IPS-18a (cell line): ENCODE measurements around the gene KCNA5.

Source experiments
- H3K27ac ChIP-seq: one replicate; pipeline ENCODE4 v1.5.1; 2013; ENCODE audit warnings: low read length
- H3K27me3 ChIP-seq: one replicate; pipeline ENCODE4 v1.6.1; 2013; ENCODE audit warnings: mild to moderate bottlenecking, low read length; ENCODE audit not compliant: control insufficient read depth, insufficient read depth
- H3K36me3 ChIP-seq: one replicate; pipeline ENCODE4 v1.6.1; 2013; ENCODE audit warnings: low read depth, low read length; ENCODE audit not compliant: control insufficient read depth
- H3K4me1 ChIP-seq: one replicate; pipeline ENCODE4 v1.6.1; 2013; ENCODE audit warnings: low read depth, low read length; ENCODE audit not compliant: control insufficient read depth
- H3K4me3 ChIP-seq: one replicate; pipeline ENCODE4 v1.5.1; 2013; ENCODE audit warnings: low read length
- H3K9ac ChIP-seq: one replicate; pipeline ENCODE4 v1.6.1; 2013; ENCODE audit warnings: mild to moderate bottlenecking, low read length, moderate library complexity
- H3K9me3 ChIP-seq: one replicate; pipeline ENCODE4 v1.6.1; 2013; ENCODE audit warnings: low read depth, low read length; ENCODE audit not compliant: control insufficient read depth

Gene KCNA5

DNA sequence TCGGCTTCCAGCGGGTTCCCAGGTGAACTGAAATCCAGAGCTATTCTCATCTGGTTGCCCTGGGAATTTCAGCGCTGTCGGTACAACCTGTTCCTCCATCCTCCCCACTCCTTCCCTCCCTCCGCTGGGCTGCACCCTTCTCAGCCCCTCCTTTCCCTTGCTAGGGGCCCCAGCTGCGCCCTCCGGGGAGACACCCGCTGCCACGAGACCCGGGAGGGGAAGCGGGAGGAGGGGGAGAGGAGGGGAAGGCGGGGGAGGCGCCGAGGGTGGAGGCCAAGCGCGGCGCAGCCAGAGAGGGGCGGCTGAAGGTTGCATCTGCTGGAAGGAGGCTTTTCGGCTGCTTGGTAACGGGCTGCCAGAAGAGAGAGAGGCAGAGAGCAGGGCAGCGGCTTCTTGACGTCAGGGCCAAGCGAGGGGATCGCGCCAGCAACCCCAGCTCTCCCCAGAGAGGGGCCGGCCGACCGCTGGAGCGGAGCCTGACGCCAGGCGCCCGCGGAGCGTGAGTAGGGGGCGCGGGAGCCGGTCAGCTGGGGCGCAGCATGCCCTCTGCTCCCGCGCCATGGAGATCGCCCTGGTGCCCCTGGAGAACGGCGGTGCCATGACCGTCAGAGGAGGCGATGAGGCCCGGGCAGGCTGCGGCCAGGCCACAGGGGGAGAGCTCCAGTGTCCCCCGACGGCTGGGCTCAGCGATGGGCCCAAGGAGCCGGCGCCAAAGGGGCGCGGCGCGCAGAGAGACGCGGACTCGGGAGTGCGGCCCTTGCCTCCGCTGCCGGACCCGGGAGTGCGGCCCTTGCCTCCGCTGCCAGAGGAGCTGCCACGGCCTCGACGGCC, at the start of gene KCNA5:
Gene KCNA5 (plus strand): TSS at position 291 of the 831 bp plus-strand sequence. CDS start 269 bp downstream, at position 560.
- Histone ChIP-seq H3K27ac (no peak within 1 kb of the TSS), H3K4me1 (peaks cover 18% of the 10 kb centered on the region), H3K9ac (no peak within 1 kb of the TSS), H3K27me3 (peaks cover 75% of the 10 kb centered on the region), H3K4me3 (peak within 1 kb of the TSS; percentile 60), H3K9me3 (no peaks in the 10 kb centered on the region), H3K36me3 (no peaks in the 10 kb centered on the region)

DNA sequence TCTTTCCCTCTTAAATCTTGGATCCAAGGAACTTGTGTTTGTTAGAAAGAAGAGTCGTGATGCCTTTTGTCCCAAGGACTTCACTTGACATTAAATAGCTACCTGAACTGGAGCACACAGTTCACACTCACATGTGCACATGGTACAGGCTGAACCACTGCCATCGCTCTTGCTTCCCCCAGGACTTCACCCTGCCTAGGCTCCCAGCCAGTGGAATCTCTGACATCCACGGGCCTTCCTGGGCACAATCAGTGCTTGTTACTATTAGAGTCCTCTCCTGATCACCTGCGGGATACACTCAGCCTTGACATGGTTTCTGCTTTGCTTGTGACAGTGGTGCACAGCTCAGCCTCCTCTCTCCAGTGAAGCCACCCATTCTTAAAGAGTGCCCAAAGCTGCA, 49.1 kb upstream of the KCNA5 start:
- Histone ChIP-seq H3K36me3 (no peaks in the 10 kb centered on the region), H3K27ac (no peak overlapping the region), H3K4me3 (no peak overlapping the region), H3K9me3 (no peaks in the 10 kb centered on the region), H3K27me3 (no peaks in the 10 kb centered on the region), H3K9ac (no peak overlapping the region), H3K4me1 (peaks cover 13% of the 10 kb centered on the region)

DNA sequence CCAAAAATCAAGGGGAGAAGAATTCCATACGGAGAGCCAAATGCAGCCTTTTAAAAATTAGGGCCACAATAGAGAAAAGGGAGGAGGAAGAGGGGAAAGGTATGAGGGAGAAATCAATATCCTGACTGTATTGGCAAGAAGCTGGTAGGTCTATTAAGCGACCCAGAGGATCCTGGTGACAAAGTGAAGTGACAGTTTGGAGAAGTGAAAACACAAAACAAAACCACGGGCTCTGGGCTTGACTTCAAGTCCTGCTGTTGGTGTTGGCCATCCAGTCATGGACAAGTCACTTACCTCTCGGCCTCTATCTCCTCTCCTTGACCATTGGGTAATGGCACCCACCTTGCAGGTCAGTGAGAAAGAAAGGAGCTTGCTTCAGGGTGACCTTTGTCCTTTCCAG, 47.0 kb upstream of the KCNA5 start:
- Histone ChIP-seq H3K9ac (no peak overlapping the region), H3K36me3 (no peaks in the 10 kb centered on the region), H3K27me3 (no peaks in the 10 kb centered on the region), H3K9me3 (no peaks in the 10 kb centered on the region), H3K4me1 (peaks cover 11% of the 10 kb centered on the region), H3K4me3 (no peak overlapping the region), H3K27ac (no peak overlapping the region)

DNA sequence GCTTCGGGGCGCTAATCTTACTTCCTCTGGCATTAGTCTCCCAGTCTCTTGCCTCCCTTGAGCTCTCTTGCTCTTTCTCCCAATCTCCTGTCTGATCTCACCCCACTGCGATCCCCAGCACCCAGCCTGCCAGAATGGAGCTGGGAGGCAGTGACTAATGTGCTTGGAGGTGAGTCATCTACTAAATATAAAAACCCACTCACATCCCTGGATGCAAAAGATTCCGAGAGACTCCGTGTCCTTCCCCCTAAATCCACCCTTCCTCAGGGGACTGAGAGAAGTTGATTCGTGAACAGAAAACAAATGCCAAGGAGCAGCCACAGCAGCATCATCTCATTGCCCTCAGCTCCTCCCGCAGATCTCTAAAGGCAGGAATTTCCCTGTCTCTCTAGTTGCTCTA, 45.7 kb upstream of the KCNA5 start:
- Histone ChIP-seq H3K27me3 (no peaks in the 10 kb centered on the region), H3K9ac (no peak overlapping the region), H3K4me1 (peaks cover 4% of the 10 kb centered on the region), H3K4me3 (no peak overlapping the region), H3K27ac (no peak overlapping the region), H3K36me3 (no peaks in the 10 kb centered on the region), H3K9me3 (no peaks in the 10 kb centered on the region)

DNA sequence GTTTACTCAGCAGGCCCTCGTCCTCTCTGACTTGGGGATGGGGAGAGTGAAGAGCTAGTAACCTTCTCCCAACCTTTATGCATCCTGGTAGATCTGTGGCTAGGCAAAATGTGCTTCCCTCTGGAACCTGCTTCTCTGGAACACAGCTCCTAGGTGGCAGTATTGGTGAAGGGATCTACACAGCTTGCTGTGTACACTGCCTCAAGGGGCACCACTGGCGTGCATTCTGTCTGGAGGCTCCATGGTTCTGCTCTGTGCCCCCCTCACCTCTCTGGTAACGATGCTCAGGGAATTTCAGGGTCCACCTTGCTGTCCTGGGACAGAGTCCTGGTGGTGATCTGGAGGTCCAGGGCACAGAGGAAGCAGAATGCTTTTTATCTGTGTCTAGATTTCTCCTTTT, 43.5 kb upstream of the KCNA5 start:
- no peak overlapping the region for H3K4me3 ChIP-seq
- H3K27me3 ChIP-seq = no peaks in the 10 kb centered on the region
- H3K9me3 ChIP-seq = no peaks in the 10 kb centered on the region
- no peak overlapping the region for H3K9ac ChIP-seq
- H3K4me1 ChIP-seq = peaks cover 4% of the 10 kb centered on the region
- H3K27ac ChIP-seq = no peak overlapping the region
- H3K36me3 ChIP-seq = no peaks in the 10 kb centered on the region

DNA sequence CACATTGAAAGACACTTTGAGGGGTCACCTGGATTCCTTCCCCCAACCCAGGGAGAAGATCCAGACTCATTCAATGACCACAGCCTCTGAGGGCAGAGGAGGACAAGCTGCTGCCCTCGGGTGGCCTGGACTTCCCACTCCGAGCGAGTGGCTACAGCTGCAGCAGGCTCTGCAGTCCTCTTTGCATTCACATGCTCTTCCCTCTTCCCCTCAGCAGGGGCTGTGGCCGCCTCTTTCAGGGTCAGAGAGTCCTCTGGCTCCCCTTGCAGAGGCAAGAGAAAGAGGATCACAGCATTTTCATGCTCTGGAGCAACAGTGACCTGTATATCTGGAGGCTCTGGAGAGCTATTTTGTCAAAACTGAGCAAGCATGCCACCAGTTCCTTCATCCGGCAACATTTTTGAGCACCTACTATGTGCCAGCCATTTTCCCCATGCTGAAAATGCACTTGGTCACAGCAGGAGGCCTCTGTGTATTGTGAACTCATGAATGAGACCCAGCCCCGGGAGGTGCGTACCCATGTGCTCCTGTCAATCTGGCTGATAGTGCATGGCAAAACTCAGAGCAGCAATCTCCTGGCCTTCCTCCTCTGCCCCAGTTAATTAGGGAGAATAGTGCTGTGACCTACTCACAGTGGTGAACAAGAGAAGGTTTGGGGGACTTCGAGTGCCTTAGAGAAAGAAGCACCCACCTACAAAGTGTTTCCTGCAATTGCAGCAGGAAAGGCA, 42.9 kb upstream of the KCNA5 start:
- Histone ChIP-seq H3K27ac (no peak overlapping the region), H3K36me3 (no peaks in the 10 kb centered on the region), H3K4me3 (no peak overlapping the region), H3K9ac (no peak overlapping the region), H3K4me1 (peaks cover 4% of the 10 kb centered on the region), H3K9me3 (no peaks in the 10 kb centered on the region), H3K27me3 (no peaks in the 10 kb centered on the region)

DNA sequence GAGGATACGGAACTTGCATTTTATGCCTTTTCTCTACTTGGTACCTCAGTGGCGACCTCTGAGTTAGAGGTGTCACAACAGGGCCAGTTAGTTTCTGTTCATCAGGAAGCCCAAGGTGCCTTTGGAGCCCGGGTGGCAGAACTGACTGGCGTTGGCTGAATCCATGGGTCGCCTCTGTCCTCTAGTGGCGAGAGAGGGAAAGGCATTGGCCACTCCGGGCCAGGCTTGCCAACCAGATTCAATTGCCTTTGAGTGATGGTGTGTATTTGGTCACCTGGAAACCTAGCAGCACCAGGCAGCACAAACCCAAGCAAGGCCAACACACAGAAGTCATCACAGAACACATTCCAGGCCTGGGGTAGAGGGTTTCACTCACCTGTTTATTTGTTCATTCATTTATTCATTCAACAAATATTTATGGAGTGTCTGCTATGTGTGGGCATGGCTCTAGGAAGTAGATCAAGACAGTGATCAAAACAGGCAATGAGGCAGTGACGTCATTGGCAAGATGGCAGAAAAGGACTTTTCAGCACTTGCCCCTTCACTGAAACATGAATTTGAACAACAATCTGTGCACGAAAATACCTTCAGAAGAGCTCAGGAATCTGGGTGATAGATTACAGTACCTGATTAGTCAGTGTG, 40.5 kb upstream of the KCNA5 start:
- no peaks in the 10 kb centered on the region for H3K9me3 ChIP-seq
- no peaks in the 10 kb centered on the region for H3K36me3 ChIP-seq
- H3K27ac ChIP-seq = no peak overlapping the region
- no peak overlapping the region for H3K4me3 ChIP-seq
- H3K9ac ChIP-seq = no peak overlapping the region
- H3K27me3 ChIP-seq = no peaks in the 10 kb centered on the region
- H3K4me1 ChIP-seq = peaks cover 4% of the 10 kb centered on the region

DNA sequence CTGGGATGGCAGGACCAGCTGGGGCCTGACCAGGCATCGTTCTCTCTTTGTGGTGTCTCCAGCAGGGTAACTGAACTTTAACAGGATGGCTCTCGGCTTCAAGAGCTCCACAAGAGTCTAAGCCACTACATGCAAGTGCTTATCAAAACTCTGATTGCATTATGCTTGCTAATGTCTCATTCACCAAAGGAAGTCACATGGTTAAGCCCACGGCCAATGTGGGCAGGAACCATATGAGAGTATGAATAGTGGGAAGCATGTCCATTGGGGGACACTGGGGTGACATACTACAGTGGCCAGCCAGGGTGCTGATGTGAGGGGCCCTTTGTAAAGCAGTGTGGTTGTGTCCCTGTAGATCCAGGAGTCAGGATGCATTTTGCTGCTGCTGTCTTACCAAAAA, 35.0 kb upstream of the KCNA5 start:
- Histone ChIP-seq H3K4me1 (no peaks in the 10 kb centered on the region), H3K4me3 (no peak overlapping the region), H3K36me3 (no peaks in the 10 kb centered on the region), H3K27ac (no peak overlapping the region), H3K9ac (no peak overlapping the region), H3K27me3 (no peaks in the 10 kb centered on the region), H3K9me3 (no peaks in the 10 kb centered on the region)

DNA sequence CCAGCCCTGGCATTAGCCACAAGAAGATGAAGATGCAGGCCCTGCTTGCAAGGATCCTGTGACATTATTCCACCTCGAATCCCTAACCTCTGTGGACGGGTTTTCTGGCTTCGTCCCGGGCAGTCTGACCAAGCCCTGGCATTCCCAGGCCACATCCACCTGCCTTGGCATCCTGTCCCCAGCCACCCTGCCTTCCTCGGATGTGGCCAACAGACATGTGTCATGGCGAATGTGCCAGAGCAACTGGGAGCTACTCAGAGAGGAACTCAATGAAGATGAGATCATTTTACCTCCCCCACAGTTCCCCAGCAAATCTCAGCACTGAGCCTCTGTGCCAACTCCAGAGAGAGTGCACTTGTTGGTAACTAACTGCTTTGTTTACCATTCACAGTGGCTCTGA, 33.5 kb upstream of the KCNA5 start:
- H3K9ac ChIP-seq = no peak overlapping the region
- no peaks in the 10 kb centered on the region for H3K4me1 ChIP-seq
- H3K36me3 ChIP-seq = no peaks in the 10 kb centered on the region
- no peak overlapping the region for H3K4me3 ChIP-seq
- H3K9me3 ChIP-seq = no peaks in the 10 kb centered on the region
- no peak overlapping the region for H3K27ac ChIP-seq
- no peaks in the 10 kb centered on the region for H3K27me3 ChIP-seq

DNA sequence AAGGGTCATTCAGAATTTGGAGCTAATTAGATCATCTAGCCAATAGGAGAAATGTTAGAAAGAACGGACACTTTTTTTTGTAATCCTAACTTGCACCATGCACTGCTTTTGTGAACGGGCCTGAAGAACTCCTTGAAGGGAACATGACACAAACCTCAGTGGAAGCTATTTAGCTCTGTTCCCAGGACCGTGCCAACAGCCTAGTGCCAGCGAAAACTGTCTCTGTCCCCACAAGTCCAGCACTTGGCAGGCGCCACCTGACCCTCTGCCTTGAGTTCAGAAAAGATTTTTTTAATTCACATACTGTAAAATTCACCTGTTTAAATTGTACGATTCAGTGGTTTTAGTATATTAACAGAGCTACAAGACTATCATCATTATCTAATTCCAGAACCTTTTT, 31.3 kb upstream of the KCNA5 start:
- H3K9me3 ChIP-seq = no peaks in the 10 kb centered on the region
- no peaks in the 10 kb centered on the region for H3K27me3 ChIP-seq
- H3K4me3 ChIP-seq = no peak overlapping the region
- H3K9ac ChIP-seq = no peak overlapping the region
- H3K4me1 ChIP-seq = no peaks in the 10 kb centered on the region
- no peaks in the 10 kb centered on the region for H3K36me3 ChIP-seq
- no peak overlapping the region for H3K27ac ChIP-seq

DNA sequence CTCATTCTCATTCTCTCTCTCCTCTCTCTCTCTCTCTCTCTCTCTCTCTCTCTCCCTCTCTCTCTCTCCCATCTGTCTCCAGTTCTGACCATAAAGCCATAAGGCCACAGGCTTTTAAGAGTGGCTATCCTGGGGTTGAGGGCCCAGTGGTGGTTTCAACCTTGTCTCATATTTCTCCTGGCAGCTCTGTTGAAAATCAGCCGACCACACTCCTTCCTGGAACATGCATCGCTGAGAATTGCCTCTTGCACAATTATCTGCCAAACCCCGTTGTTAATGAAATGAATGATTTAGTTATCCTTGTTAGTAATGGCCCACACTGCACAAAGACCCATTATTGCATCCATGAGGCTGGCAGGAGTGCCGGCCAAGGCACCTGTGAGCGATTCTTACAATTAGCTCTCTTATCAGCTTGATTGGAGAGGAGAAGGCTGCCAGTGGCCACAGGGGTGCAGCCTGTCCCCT, 30.4 kb upstream of the KCNA5 start:
- Histone ChIP-seq H3K9me3 (no peaks in the 10 kb centered on the region), H3K27ac (no peak overlapping the region), H3K9ac (no peak overlapping the region), H3K4me1 (no peaks in the 10 kb centered on the region), H3K27me3 (no peaks in the 10 kb centered on the region), H3K4me3 (no peak overlapping the region), H3K36me3 (no peaks in the 10 kb centered on the region)
